C4-2B (cell line): Measurements from ENCODE around the gene ZSCAN10.

ENCODE experiments used
- CTCF ChIP-seq: fragments of 450-650 bp; conservative IDR thresholded peaks from 2 replicates; pipeline ENCODE4 v1.5.1; 2017; ENCODE audit warnings: mild to moderate bottlenecking
- ZFX ChIP-seq: fragments of 450-650 bp; IDR thresholded peaks from 2 replicates; pipeline ENCODE4 v1.6.1; 2017

GRCh38 chr16:3045758-3046640 is 53.1 kb downstream of the ZSCAN10 start, which contains the start of gene MMP25:
- TF ChIP-seq CTCF (no peak), ZFX (no peak)
